ENCODE data around the gene AFAP1L1.

- no peak for TF ChIP-seq GABPA (IDR thresholded peaks at IDR 0.05 in 1 of 2, conservative IDR thresholded peaks at IDR 0.05 in 1 of 2)
- no peak for TF ChIP-seq CTCF (IDR thresholded peaks at IDR 0.05; ENCODE audit: low read depth, low read length, missing input control)
- TF ChIP-seq RAD21 (IDR thresholded peaks at IDR 0.05), result no peak
- TF ChIP-seq SP1 (IDR thresholded peaks at IDR 0.05), result no peak
- no peak for TF ChIP-seq YY1 (IDR thresholded peaks at IDR 0.05)
- TF ChIP-seq RXRA (IDR thresholded peaks at IDR 0.05), result no peak
- no peak for TF ChIP-seq ATF3 (IDR thresholded peaks at IDR 0.05)
- TF ChIP-seq REST (IDR thresholded peaks at IDR 0.05), result no peak
- no peak for TF ChIP-seq NR2F2 (IDR thresholded peaks at IDR 0.05)
- no peak for TF ChIP-seq MAX (IDR thresholded peaks at IDR 0.05)
- no peak for TF ChIP-seq TAF1 (conservative IDR thresholded peaks at IDR 0.05)
- TF ChIP-seq FOXA1 (IDR thresholded peaks at IDR 0.05), result no peak
- no peak for TF ChIP-seq ZBTB33 (IDR thresholded peaks at IDR 0.05)
Measured at GRCh38 chr5:149315753-149316152, 44.1 kb downstream of the AFAP1L1 start.

Measured in liver (tissue), 3 donors.